Thyroid gland (tissue), 4 donors: ENCODE data around the gene TXNDC15. TPM values are rescaled to one million over a fixed set of nuclear protein-coding genes. Genes with fewer than 3 reads are reported as not detected.
A peak's percentile ranks its signal among the peaks of the same experiment; 100 is the strongest.
"Not testable (repeated sequence)": the region's sequence is repeated elsewhere in the genome, so short reads cannot be mapped to it uniquely, and the experiment has no call there.

Experiments used
- DNase-seq, 2 donors: peaks; one replicate each; pipeline ENCODE4 v3.0.0-alpha.2; 2019
- H3K27ac ChIP-seq, 3 donors: fragments of 200-600 bp; sonication (generic); 1 replicate in 2 of 3; 2 replicates in 1 of 3; pipeline ENCODE4 v1.5.1; 2016 to 2019; ENCODE audit warnings: mild to moderate bottlenecking in 1 of 3, moderate library complexity in 1 of 3
- H3K27me3 ChIP-seq: fragments of 200-600 bp; sonication (generic); one replicate; pipeline ENCODE4 v1.5.1; 2019
- H3K36me3 ChIP-seq, 2 donors: fragments of 200-600 bp; sonication (generic); one replicate each; pipeline ENCODE4 v1.5.1; 2016 to 2019
- H3K4me1 ChIP-seq, 2 donors: fragments of 200-600 bp; sonication (generic); one replicate each; pipeline ENCODE4 v1.5.1; 2017 to 2019
- H3K4me3 ChIP-seq, 3 donors: fragments of 200-600 bp; sonication (generic); replicated peaks in 1 of 3; 1 replicate in 2 of 3; 2 replicates in 1 of 3; pipeline ENCODE4 v1.5.1; 2016; ENCODE audit warnings: mild to moderate bottlenecking in 1 of 3
- H3K9me3 ChIP-seq: fragments of 200-600 bp; sonication (generic); one replicate; pipeline ENCODE4 v1.5.1; 2017
- CTCF ChIP-seq, 6 experiments: fragments of 200-600 bp in 3 of 6; fragments of 450-650 bp in 3 of 6; sonication (generic) in 3 of 6; IDR thresholded peaks; one replicate each; pipeline ENCODE4 v1.5.1; 2016 to 2019; ENCODE audit warnings: antibody characterized with exemption in 6 of 6, mild to moderate bottlenecking in 2 of 6, inconsistent platforms in 1 of 6, moderate library complexity in 1 of 6
- POLR2A ChIP-seq, 2 donors: fragments of 450-650 bp; IDR thresholded peaks; one replicate each; pipeline ENCODE4 v1.6.1; 2017; ENCODE audit warnings: antibody characterized with exemption in 2 of 2, mild to moderate bottlenecking in 2 of 2, moderate library complexity in 1 of 2
- WGBS, 2 donors: methylation state at CpG; one replicate each; pipeline ENCODE4 v1.1.5; 2017; 5-methylcytosine and 5-hydroxymethylcytosine counted together
- intact Hi-C: fragments of 100-400 bp; cut with DNase I; formaldehyde crosslinking; loops from one replicate; pipeline ENCODE4 v1.15.1; 2023
- total RNA-seq, 4 donors: library from RNA; depleted of rRNA; stranded (reverse); fragments of >200 nt; gene quantifications; one replicate each; pipeline ENCODE4 v1.2.3, GENCODE V29; 2016

TXNDC15 gene
- total RNA-seq, 4 donors from 2014 or later = 133 to 183 (median 153) TPM

- no peak for DNase-seq
- peak overlapping the region; percentile 85 to 90 (median 88) for H3K27ac ChIP-seq
- H3K9me3 ChIP-seq = no peaks in the 10 kb centered on the region
- TF ChIP-seq POLR2A (IDR thresholded peaks at IDR 0.05) = no peak
- TF ChIP-seq CTCF (IDR thresholded peaks at IDR 0.05) = no peak
- peaks cover 17 to 24% of the 10 kb centered on the region in 2 donors for H3K4me1 ChIP-seq
- whole genome bisulfite sequencing, 2 donors = 17 to 19% methylated on average over 12 of the region's 12 CpGs
- peak overlapping the region in 1 of 3 donors; percentile 58 for H3K4me3 ChIP-seq
- H3K36me3 ChIP-seq = no peaks in the 10 kb centered on the region
- intact Hi-C loops = loop anchor here (10.0 kb wide), 1 partner anchor 59 kb away; the partner anchor contains the start of gene PCBD2
- no peaks in the 10 kb centered on the region for H3K27me3 ChIP-seq
These were observed 28.8 kb upstream of the TXNDC15 start for GRCh38 chr5:134845335-134845851.

GRCh38 chr5:134845852-134846640, 28.1 kb upstream of the TXNDC15 start, which contains the start of gene C5orf24:
TSS of gene C5orf24 (plus strand) at chr5:134845968. CDS start at chr5:134854901, 8,933 bp downstream.
- DNase-seq = peak; percentile 96 to 97
- peak within 1 kb of the TSS; percentile 2 to 82 (median 58) for H3K4me3 ChIP-seq
- no peaks in the 10 kb centered on the region for H3K27me3 ChIP-seq
- H3K27ac ChIP-seq = peak within 1 kb of the TSS; percentile 85 to 90 (median 88)
- TF ChIP-seq CTCF (IDR thresholded peaks at IDR 0.05) (no peak), POLR2A (IDR thresholded peaks at IDR 0.05) (peak; percentile 62 to 99)
- 0% methylated on average over 4 to 25 of the region's 84 CpGs for WGBS, 2 donors
- H3K4me1 ChIP-seq = peaks cover 11 to 22% of the 10 kb centered on the region in 2 donors
- no peaks in the 10 kb centered on the region for H3K9me3 ChIP-seq
- no peaks in the 10 kb centered on the region for H3K36me3 ChIP-seq
- intact Hi-C loops = loop anchor here (10.0 kb wide), 1 partner anchor 59 kb away; the partner anchor contains the start of gene PCBD2

GRCh38 chr5:134846641-134846960, 27.6 kb upstream of the TXNDC15 start:
- intact Hi-C loops = loop anchor here (10.0 kb wide), 1 partner anchor 58 kb away; the partner anchor contains the start of gene PCBD2
- Histone ChIP-seq H3K27me3 (no peaks in the 10 kb centered on the region), H3K27ac (peak overlapping the region; percentile 85 to 90 (median 88)), H3K36me3 (no peaks in the 10 kb centered on the region), H3K4me3 (peak overlapping the region in 2 of 3 donors; percentile 58 to 82), H3K9me3 (no peaks in the 10 kb centered on the region), H3K4me1 (peaks cover 9 to 20% of the 10 kb centered on the region in 2 donors)
- no peak for DNase-seq
- TF ChIP-seq POLR2A (IDR thresholded peaks at IDR 0.05) (no peak), CTCF (IDR thresholded peaks at IDR 0.05) (no peak)
- 2% methylated on average over 11 of the region's 11 CpGs for WGBS, 2 donors

- not testable (repeated sequence) for H3K27ac ChIP-seq, H3K27me3 ChIP-seq, H3K9me3 ChIP-seq, DNase-seq, H3K4me3 ChIP-seq, H3K36me3 ChIP-seq
- 88 to 93% methylated on average over 7 of the region's 7 CpGs for WGBS, 2 donors
- H3K4me1 ChIP-seq = peaks cover 16 to 27% of the 10 kb centered on the region in 2 donors
- intact Hi-C loops = loop anchor here (10.0 kb wide), 1 partner anchor 55 kb away; the partner anchor contains the start of gene PCBD2
These were observed 24.7 kb upstream of the TXNDC15 start for GRCh38 chr5:134849434-134849933.

- peaks cover 15% of the 10 kb centered on the region in 2 donors for H3K36me3 ChIP-seq
- 52 to 76% methylated on average over 1 of the region's 1 CpG for WGBS, 2 donors
These were observed 22.8 kb upstream of the TXNDC15 start for GRCh38 chr5:134851307-134851923.

GRCh38 chr5:134856465-134856864, 17.7 kb upstream of the TXNDC15 start:
- peaks cover 15 to 30% of the 10 kb centered on the region in 2 donors for H3K36me3 ChIP-seq
- H3K27ac ChIP-seq, H3K27me3 ChIP-seq, intact Hi-C loops, H3K9me3 ChIP-seq, H3K4me1 ChIP-seq, DNase-seq, H3K4me3 ChIP-seq: not testable (repeated sequence)
- WGBS, 2 donors = 95 to 98% methylated on average over 7 of the region's 7 CpGs

More at GRCh38 chr5:134851307-134851923, 22.8 kb upstream of the TXNDC15 start:
- peak in 2 of 6 experiments; percentile 31 to 44 for TF ChIP-seq CTCF (IDR thresholded peaks at IDR 0.05)
- no peak for TF ChIP-seq POLR2A (IDR thresholded peaks at IDR 0.05)
- H3K4me1 ChIP-seq = peaks cover 16 to 29% of the 10 kb centered on the region in 2 donors
- H3K27ac ChIP-seq = no peak overlapping the region
- no peaks in the 10 kb centered on the region for H3K9me3 ChIP-seq
- no peaks in the 10 kb centered on the region for H3K27me3 ChIP-seq
- DNase-seq = no peak
- no peak overlapping the region for H3K4me3 ChIP-seq
- intact Hi-C loops = no loop called here
